A673 (cell line): ENCODE results near the gene CFAP90. TPM values are rescaled to one million over a fixed set of nuclear protein-coding genes. Genes with fewer than 3 reads are reported as not detected.

ENCODE experiments used
- BruUV-seq: library from RNA; stranded (reverse); fragments of 400-500 nt; replicated peaks from 2 replicates; lab custom pipeline; 2021; lab: Mats Ljungman, UMichigan
- CTCF ChIA-PET: fragments of 300-600 bp; sonication (Branson Sonifier 250); formaldehyde crosslinking; loops from one replicate; lab custom pipeline; 2022; ENCODE audit warnings: antibody characterized with exemption; lab: Charles Lee
- POLR2A ChIA-PET: fragments of 300-600 bp; sonication (Branson Sonifier 250); formaldehyde crosslinking; loops from one replicate; lab custom pipeline; 2022; ENCODE audit warnings: antibody characterized with exemption; ENCODE audit not compliant: low non-redundant PET; lab: Charles Lee
- DNase-seq: peaks from one replicate; pipeline ENCODE4 v3.0.0-alpha.2; 2015; ENCODE audit warnings: low spot score
- H3K27ac ChIP-seq: fragments of 200-600 bp; sonication (generic); 2 replicates; pipeline ENCODE4 v1.5.1; 2016; ENCODE audit warnings: mixed run types, low read depth, mild to moderate bottlenecking, mixed read lengths, antibody characterized with exemption, low read length; ENCODE audit not compliant: poor library complexity, severe bottlenecking
- H3K27me3 ChIP-seq: fragments of 200-600 bp; sonication (generic); replicated peaks from 2 replicates; pipeline ENCODE4 v1.6.1; 2017; ENCODE audit warnings: mixed run types, low read depth, mild to moderate bottlenecking, mixed read lengths, antibody characterized with exemption, low read length; ENCODE audit not compliant: insufficient read depth, poor library complexity
- H3K36me3 ChIP-seq: fragments of 200-600 bp; sonication (generic); 2 replicates; pipeline ENCODE4 v1.6.1; 2016; ENCODE audit warnings: mixed run types, mild to moderate bottlenecking, mixed read lengths, antibody characterized with exemption, low read length; ENCODE audit not compliant: insufficient read depth, poor library complexity, severe bottlenecking
- H3K4me1 ChIP-seq: fragments of 200-600 bp; sonication (generic); 2 replicates; pipeline ENCODE4 v1.6.1; 2017; ENCODE audit warnings: mixed run types, mild to moderate bottlenecking, mixed read lengths, antibody characterized with exemption, low read length; ENCODE audit not compliant: insufficient read depth, poor library complexity, severe bottlenecking
- H3K4me3 ChIP-seq: fragments of 200-600 bp; sonication (generic); 2 replicates; pipeline ENCODE4 v1.5.1; 2016; ENCODE audit warnings: low read depth, mixed run types, mild to moderate bottlenecking, mixed read lengths, low read length; ENCODE audit not compliant: poor library complexity, severe bottlenecking
- H3K9me3 ChIP-seq: fragments of 200-600 bp; sonication (generic); 2 replicates; pipeline ENCODE4 v1.6.1; 2016; ENCODE audit warnings: mixed run types, low read depth, mild to moderate bottlenecking, mixed read lengths, antibody characterized with exemption, low read length; ENCODE audit not compliant: poor library complexity, severe bottlenecking
- EZH2 ChIP-seq: fragments of 200-600 bp; sonication (generic); IDR thresholded peaks from 2 replicates; pipeline ENCODE4 v1.6.1; 2017; ENCODE audit warnings: borderline replicate concordance, low read depth, mild to moderate bottlenecking, mixed read lengths, antibody characterized with exemption, low read length; ENCODE audit not compliant: poor library complexity, severe bottlenecking
- intact Hi-C: fragments of 100-400 bp; cut with micrococcal nuclease; formaldehyde crosslinking; loops from one replicate; pipeline ENCODE4 v1.10.0; 2022; ENCODE audit not compliant: unreplicated experiment
- total RNA-seq: library from RNA; stranded (reverse); gene quantifications from 2 replicates; pipeline ENCODE4 v1.2.3, GENCODE V29; 2021
- TF ChIP-seq, protein P1 (sequence below): fragments of 300-800, 200-600 bp; sonication (generic); conservative IDR thresholded peaks from 2 replicates; pipeline ENCODE4 v1.5.1; 2017; ENCODE audit warnings: low read depth, mild to moderate bottlenecking, antibody characterized with exemption, low read length, moderate library complexity, mixed read lengths

CFAP90 gene
- total RNA-seq, 1 experiment from 2014 or later: not detected

- ChIA-PET POLR2A (no interaction called here), CTCF (interaction anchor here (1.1 kb wide), 1 partner anchor 12 kb away, joined by 3 read pairs; no protein-coding TSS in a partner anchor)
- no peaks in the 10 kb centered on the region for H3K27me3 ChIP-seq
- H3K27ac ChIP-seq: no peak overlapping the region
- peaks cover 16% of the 10 kb centered on the region for H3K4me1 ChIP-seq
- H3K9me3 ChIP-seq: no peaks in the 10 kb centered on the region
- H3K4me3 ChIP-seq: no peak overlapping the region
- no TSS peak for BruUV-seq
- peaks cover 76% of the 10 kb centered on the region for H3K36me3 ChIP-seq
- TF ChIP-seq, protein P1, sequence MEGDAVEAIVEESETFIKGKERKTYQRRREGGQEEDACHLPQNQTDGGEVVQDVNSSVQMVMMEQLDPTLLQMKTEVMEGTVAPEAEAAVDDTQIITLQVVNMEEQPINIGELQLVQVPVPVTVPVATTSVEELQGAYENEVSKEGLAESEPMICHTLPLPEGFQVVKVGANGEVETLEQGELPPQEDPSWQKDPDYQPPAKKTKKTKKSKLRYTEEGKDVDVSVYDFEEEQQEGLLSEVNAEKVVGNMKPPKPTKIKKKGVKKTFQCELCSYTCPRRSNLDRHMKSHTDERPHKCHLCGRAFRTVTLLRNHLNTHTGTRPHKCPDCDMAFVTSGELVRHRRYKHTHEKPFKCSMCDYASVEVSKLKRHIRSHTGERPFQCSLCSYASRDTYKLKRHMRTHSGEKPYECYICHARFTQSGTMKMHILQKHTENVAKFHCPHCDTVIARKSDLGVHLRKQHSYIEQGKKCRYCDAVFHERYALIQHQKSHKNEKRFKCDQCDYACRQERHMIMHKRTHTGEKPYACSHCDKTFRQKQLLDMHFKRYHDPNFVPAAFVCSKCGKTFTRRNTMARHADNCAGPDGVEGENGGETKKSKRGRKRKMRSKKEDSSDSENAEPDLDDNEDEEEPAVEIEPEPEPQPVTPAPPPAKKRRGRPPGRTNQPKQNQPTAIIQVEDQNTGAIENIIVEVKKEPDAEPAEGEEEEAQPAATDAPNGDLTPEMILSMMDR: no peak
- no peak for TF ChIP-seq EZH2
- intact Hi-C loops: no loop called here
- DNase-seq: no peak
Measured at GRCh38 chr5:7884491-7885267, 33.7 kb upstream of the CFAP90 start.

DNA sequence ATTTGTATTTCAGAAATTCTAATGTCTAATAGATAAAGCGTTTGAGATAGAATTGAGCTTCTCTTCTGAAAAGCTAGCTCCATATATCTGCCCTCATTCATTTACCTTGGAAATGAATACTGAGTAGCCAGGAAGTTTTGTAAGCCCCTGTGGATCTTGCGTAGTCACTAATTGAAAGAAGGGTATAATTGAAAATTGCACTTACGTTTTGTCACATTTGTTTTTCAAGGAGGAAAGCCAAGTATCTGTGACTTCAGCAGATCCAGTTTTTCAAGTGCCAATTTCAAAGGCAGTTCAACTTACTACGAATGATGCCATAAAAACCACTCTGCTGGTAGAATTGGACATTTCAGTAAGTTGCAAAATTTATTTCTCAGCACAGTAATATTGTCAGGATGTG lies 32.0 kb upstream of the CFAP90 start:
- Histone ChIP-seq H3K36me3 (peaks cover 77% of the 10 kb centered on the region), H3K27me3 (no peaks in the 10 kb centered on the region), H3K4me1 (peaks cover 30% of the 10 kb centered on the region), H3K9me3 (no peaks in the 10 kb centered on the region), H3K4me3 (no peak overlapping the region), H3K27ac (no peak overlapping the region)
- ChIA-PET POLR2A (no interaction called here), CTCF (no interaction called here)
- no TSS peak for BruUV-seq
- intact Hi-C loops: no loop called here
- TF ChIP-seq EZH2: no peak
- TF ChIP-seq, protein P1: no peak
- peak; percentile 6 for DNase-seq

DNA sequence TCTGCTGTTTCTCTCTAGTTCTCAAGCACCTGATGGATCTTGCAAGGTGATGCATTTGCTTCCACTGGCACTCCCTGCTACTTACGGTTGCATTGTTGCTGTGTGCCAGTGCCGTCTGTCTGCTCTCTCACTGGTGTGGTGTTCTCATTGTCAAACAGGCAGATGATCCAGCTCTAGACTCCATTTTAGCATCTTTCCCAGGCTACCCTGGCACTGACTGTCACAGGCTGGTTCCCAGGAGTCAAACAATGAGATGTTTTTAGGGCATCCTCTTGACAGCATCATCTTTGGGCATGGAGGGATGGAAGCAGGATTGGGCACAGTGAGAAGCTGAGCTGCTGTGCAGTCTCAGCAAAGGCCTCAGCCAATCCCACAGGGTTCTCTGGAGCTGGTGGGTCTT lies 30.9 kb upstream of the CFAP90 start:
- Histone ChIP-seq H3K27me3 (no peaks in the 10 kb centered on the region), H3K4me3 (no peak overlapping the region), H3K36me3 (peaks cover 81% of the 10 kb centered on the region), H3K27ac (no peak overlapping the region), H3K4me1 (peaks cover 30% of the 10 kb centered on the region), H3K9me3 (no peaks in the 10 kb centered on the region)
- TF ChIP-seq, protein P1: no peak
- TF ChIP-seq EZH2: no peak
- DNase-seq: no peak
- no TSS peak for BruUV-seq
- intact Hi-C loops: no loop called here
- ChIA-PET POLR2A (no interaction called here), CTCF (no interaction called here)
